ENCODE data around the gene RAB31. TPM values are rescaled to one million over a fixed set of nuclear protein-coding genes. Genes with fewer than 3 reads are reported as not detected.
"Not testable (repeated sequence)": the region's sequence is repeated elsewhere in the genome, so short reads cannot be mapped to it uniquely, and the experiment has no call there.

The RAB31 gene
- total RNA-seq, 2 experiments from 2014 or later, result 3.5 to 4.9 TPM

GRCh38 chr18:9755615-9756014 is 47.5 kb downstream of the RAB31 start:
- no peaks in the 10 kb centered on the region for H3K36me3 Mint-ChIP-seq (ENCODE audit: low read depth)
- no peak overlapping the region for H3K27ac Mint-ChIP-seq
- H3K4me3 Mint-ChIP-seq, result no peak overlapping the region
- ChIA-PET POLR2A (no interaction called here), CTCF (no interaction called here)
- no peaks in the 10 kb centered on the region for H3K9me3 Mint-ChIP-seq
- H3K27me3 Mint-ChIP-seq, result peaks cover 6% of the 10 kb centered on the region
- DNase-seq, result no peak
- peaks cover 8% of the 10 kb centered on the region for H3K4me1 Mint-ChIP-seq

GRCh38 chr18:9756271-9756932 is 48.3 kb downstream of the RAB31 start:
- no peak overlapping the region for H3K4me3 Mint-ChIP-seq
- no peak for DNase-seq
- POLR2A ChIA-PET, result no interaction called here
- CTCF ChIA-PET, result interaction anchor here (0.6 kb wide), 1 partner anchor 105 kb away, joined by 4 read pairs; no protein-coding TSS in a partner anchor
- H3K27ac Mint-ChIP-seq, result no peak overlapping the region
- H3K36me3 Mint-ChIP-seq (ENCODE audit: low read depth), result no peaks in the 10 kb centered on the region
- no peaks in the 10 kb centered on the region for H3K9me3 Mint-ChIP-seq
- peaks cover 12% of the 10 kb centered on the region for H3K27me3 Mint-ChIP-seq
- peaks cover 8% of the 10 kb centered on the region for H3K4me1 Mint-ChIP-seq

- Mint-ChIP-seq H3K9me3 (no peaks in the 10 kb centered on the region), H3K27ac (no peak overlapping the region), H3K4me1 (peaks cover 8% of the 10 kb centered on the region), H3K27me3 (peaks cover 13% of the 10 kb centered on the region), H3K4me3 (no peak overlapping the region), H3K36me3 (ENCODE audit: low read depth) (no peaks in the 10 kb centered on the region)
- ChIA-PET CTCF (interaction anchor here (0.6 kb wide), 1 partner anchor 104 kb away, joined by 4 read pairs; no protein-coding TSS in a partner anchor), POLR2A (no interaction called here)
- DNase-seq, result no peak
Measured at GRCh38 chr18:9756933-9757470, 48.9 kb downstream of the RAB31 start.

- no peak for DNase-seq
- ChIA-PET CTCF (no interaction called here), POLR2A (no interaction called here)
- Mint-ChIP-seq H3K27ac (no peak overlapping the region), H3K9me3 (no peaks in the 10 kb centered on the region), H3K36me3 (ENCODE audit: low read depth) (no peaks in the 10 kb centered on the region), H3K4me3 (no peak overlapping the region), H3K4me1 (peaks cover 8% of the 10 kb centered on the region), H3K27me3 (peaks cover 17% of the 10 kb centered on the region)
Measured at GRCh38 chr18:9757827-9758621, 49.9 kb downstream of the RAB31 start.

GRCh38 chr18:9758624-9759075 is 50.5 kb downstream of the RAB31 start:
- CTCF ChIA-PET, result no interaction called here
- Mint-ChIP-seq H3K9me3 (no peaks in the 10 kb centered on the region), H3K27ac (no peak overlapping the region), H3K4me1 (peaks cover 8% of the 10 kb centered on the region), H3K36me3 (ENCODE audit: low read depth) (no peaks in the 10 kb centered on the region), H3K27me3 (peaks cover 17% of the 10 kb centered on the region), H3K4me3 (no peak overlapping the region)
- no peak for DNase-seq
- POLR2A ChIA-PET, result no interaction called here

GRCh38 chr18:9760641-9761040 is 52.5 kb downstream of the RAB31 start:
- CTCF ChIA-PET, result interaction anchor here (0.9 kb wide), 1 partner anchor 10 kb away, joined by 3 read pairs; no protein-coding TSS in a partner anchor
- Mint-ChIP-seq H3K27ac (no peak overlapping the region), H3K27me3 (peaks cover 19% of the 10 kb centered on the region), H3K4me3 (no peak overlapping the region), H3K9me3 (no peaks in the 10 kb centered on the region), H3K4me1 (peaks cover 8% of the 10 kb centered on the region), H3K36me3 (ENCODE audit: low read depth) (no peaks in the 10 kb centered on the region)
- POLR2A ChIA-PET, result no interaction called here
- no peak for DNase-seq

- POLR2A ChIA-PET, result no interaction called here
- Mint-ChIP-seq H3K4me3 (no peak overlapping the region), H3K9me3 (no peaks in the 10 kb centered on the region), H3K27me3 (peaks cover 16% of the 10 kb centered on the region), H3K27ac (no peak overlapping the region), H3K4me1 (peaks cover 8% of the 10 kb centered on the region), H3K36me3 (ENCODE audit: low read depth) (no peaks in the 10 kb centered on the region)
- CTCF ChIA-PET, result no interaction called here
- no peak for DNase-seq
Measured at GRCh38 chr18:9762526-9762925, 54.4 kb downstream of the RAB31 start.

GRCh38 chr18:9763157-9763556 is 55.1 kb downstream of the RAB31 start:
- Mint-ChIP-seq H3K4me3 (no peak overlapping the region), H3K27me3 (peaks cover 20% of the 10 kb centered on the region), H3K4me1 (peaks cover 8% of the 10 kb centered on the region), H3K27ac (no peak overlapping the region), H3K36me3 (ENCODE audit: low read depth) (no peaks in the 10 kb centered on the region), H3K9me3 (no peaks in the 10 kb centered on the region)
- DNase-seq, result no peak
- ChIA-PET POLR2A (no interaction called here), CTCF (no interaction called here)

GRCh38 chr18:9764011-9764481 is 55.9 kb downstream of the RAB31 start:
- POLR2A ChIA-PET, result no interaction called here
- CTCF ChIA-PET, result no interaction called here
- no peaks in the 10 kb centered on the region for H3K9me3 Mint-ChIP-seq
- H3K27me3 Mint-ChIP-seq, result peaks cover 22% of the 10 kb centered on the region
- no peaks in the 10 kb centered on the region for H3K36me3 Mint-ChIP-seq (ENCODE audit: low read depth)
- no peak overlapping the region for H3K27ac Mint-ChIP-seq
- no peak overlapping the region for H3K4me3 Mint-ChIP-seq
- DNase-seq, result no peak
- no peaks in the 10 kb centered on the region for H3K4me1 Mint-ChIP-seq

GRCh38 chr18:9765501-9765900 is 57.4 kb downstream of the RAB31 start:
- no peak overlapping the region for H3K4me3 Mint-ChIP-seq
- ChIA-PET CTCF (no interaction called here), POLR2A (no interaction called here)
- no peak overlapping the region for H3K27ac Mint-ChIP-seq
- no peak for DNase-seq
- H3K36me3 Mint-ChIP-seq (ENCODE audit: low read depth), result no peaks in the 10 kb centered on the region
- no peaks in the 10 kb centered on the region for H3K4me1 Mint-ChIP-seq
- H3K27me3 Mint-ChIP-seq, result peaks cover 33% of the 10 kb centered on the region
- no peaks in the 10 kb centered on the region for H3K9me3 Mint-ChIP-seq

GRCh38 chr18:9766076-9766481 is 58.0 kb downstream of the RAB31 start:
- POLR2A ChIA-PET, result no interaction called here
- peaks cover 29% of the 10 kb centered on the region for H3K27me3 Mint-ChIP-seq
- no peaks in the 10 kb centered on the region for H3K9me3 Mint-ChIP-seq

GRCh38 chr18:9766740-9767139 is 58.6 kb downstream of the RAB31 start:
- no peak overlapping the region for H3K27ac Mint-ChIP-seq
- H3K4me1 Mint-ChIP-seq, result peaks cover 2% of the 10 kb centered on the region
- peaks cover 27% of the 10 kb centered on the region for H3K27me3 Mint-ChIP-seq
- ChIA-PET CTCF (no interaction called here), POLR2A (no interaction called here)
- H3K4me3 Mint-ChIP-seq, result no peak overlapping the region
- H3K36me3 Mint-ChIP-seq (ENCODE audit: low read depth), result no peaks in the 10 kb centered on the region
- H3K9me3 Mint-ChIP-seq, result no peaks in the 10 kb centered on the region
- no peak for DNase-seq

More at GRCh38 chr18:9766076-9766481, 58.0 kb downstream of the RAB31 start:
- Mint-ChIP-seq H3K27ac (no peak overlapping the region), H3K4me1 (no peaks in the 10 kb centered on the region), H3K36me3 (ENCODE audit: low read depth) (no peaks in the 10 kb centered on the region), H3K4me3 (no peak overlapping the region)
- no peak for DNase-seq
- CTCF ChIA-PET, result no interaction called here

GRCh38 chr18:9768071-9768691 is 60.1 kb downstream of the RAB31 start:
- H3K27ac Mint-ChIP-seq; H3K36me3 Mint-ChIP-seq (ENCODE audit: low read depth); CTCF ChIA-PET; H3K4me1 Mint-ChIP-seq; H3K9me3 Mint-ChIP-seq; POLR2A ChIA-PET; DNase-seq; H3K4me3 Mint-ChIP-seq: not testable (repeated sequence)
- H3K27me3 Mint-ChIP-seq, result peaks cover 26% of the 10 kb centered on the region
